Activated T-cell treated with anti-CD3 and anti-CD28 coated beads, Interleukin-2, amount 50 U/mL, for 72 hours (primary cell): Measurements from ENCODE around the gene FTHL17. TPM values are rescaled to one million over a fixed set of nuclear protein-coding genes. Genes with fewer than 3 reads are reported as not detected.

ENCODE experiments used
- ATAC-seq, 2 donors: fragments of 150-1000 bp; cut with Tn5 transposase; replicated peaks in 1 of 2; 2 replicates each; pipeline ENCODE4 v1.10.0; 2021; ENCODE audit warnings: moderate library complexity in 2 of 2, mild to moderate bottlenecking in 1 of 2
- DNase-seq, 2 donors: peaks; one replicate each; pipeline ENCODE4 v3.0.0; 2021 to 2022; ENCODE audit warnings: mixed read lengths in 1 of 2
- H3K27ac Mint-ChIP-seq: one replicate; pipeline ENCODE4 v1.8.0; 2022; ENCODE audit warnings: mild to moderate bottlenecking, moderate library complexity, mixed read lengths
- H3K27me3 Mint-ChIP-seq: one replicate; pipeline ENCODE4 v1.8.0; 2022; ENCODE audit warnings: low read depth, mixed read lengths
- H3K36me3 Mint-ChIP-seq, 2 donors: one replicate each; pipeline ENCODE4 v1.8.0; 2022; ENCODE audit warnings: mixed read lengths in 2 of 2, mild to moderate bottlenecking in 1 of 2; ENCODE audit not compliant: insufficient read depth in 2 of 2
- H3K4me1 Mint-ChIP-seq: one replicate; pipeline ENCODE4 v1.8.0; 2022; ENCODE audit warnings: low read depth, mixed read lengths
- H3K4me3 Mint-ChIP-seq, 2 donors: one replicate each; pipeline ENCODE4 v1.8.0; 2022; ENCODE audit warnings: mild to moderate bottlenecking in 2 of 2, mixed read lengths in 2 of 2, moderate library complexity in 2 of 2
- H3K9me3 Mint-ChIP-seq, 2 donors: one replicate each; pipeline ENCODE4 v1.8.0; 2022; ENCODE audit warnings: mixed read lengths in 2 of 2
- total RNA-seq, 2 donors: library from RNA; stranded (reverse); gene quantifications; one replicate each; pipeline ENCODE4 v1.2.3, GENCODE V29; 2022

Gene FTHL17
- not detected for total RNA-seq

GRCh38 chrX:31071725-31072124, at the start of gene FTHL17:
Gene FTHL17 (minus strand): TSS chrX:31072041. CDS start chrX:31071953, 88 bp downstream.
- Mint-ChIP-seq H3K9me3 (peaks cover 7% of the 10 kb centered on the region in 2 donors), H3K4me1 (peaks cover 19% of the 10 kb centered on the region), H3K4me3 (no peak within 1 kb of the TSS), H3K27ac (no peak within 1 kb of the TSS), H3K27me3 (peaks cover 9% of the 10 kb centered on the region), H3K36me3 (peaks cover 1 to 2% of the 10 kb centered on the region in 2 donors)
- DNase-seq (no peak), ATAC-seq (no peak)

GRCh38 chrX:31117266-31117665, 45.4 kb upstream of the FTHL17 start:
- Mint-ChIP-seq H3K36me3 (peaks cover 0 to 2% of the 10 kb centered on the region in 2 donors), H3K4me3 (no peak overlapping the region), H3K9me3 (peaks cover 3 to 4% of the 10 kb centered on the region in 2 donors), H3K4me1 (peaks cover 7% of the 10 kb centered on the region), H3K27me3 (peaks cover 29% of the 10 kb centered on the region), H3K27ac (no peak overlapping the region)
- DNase-seq (no peak), ATAC-seq (no peak)

DNA sequence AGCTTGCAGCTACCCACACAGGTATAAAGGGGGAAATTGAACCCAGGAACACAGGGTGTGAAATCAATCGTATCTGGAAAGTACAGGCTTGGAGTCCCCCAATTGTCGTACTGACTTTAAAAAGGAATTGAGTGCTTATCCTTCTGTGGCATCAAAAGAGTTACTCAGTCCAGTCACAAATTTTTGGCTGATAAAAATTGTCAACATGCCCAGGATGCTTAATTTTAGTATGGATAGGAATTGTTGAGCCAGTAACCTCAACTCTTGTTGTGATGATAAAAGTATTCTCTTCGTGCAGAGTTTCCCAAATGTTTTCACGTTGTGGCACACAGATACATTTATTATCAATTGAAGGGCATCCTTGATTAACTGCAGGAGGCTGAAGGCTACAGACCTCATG, 43.6 kb upstream of the FTHL17 start:
- no peak for DNase-seq
- H3K4me1 Mint-ChIP-seq, result peaks cover 8% of the 10 kb centered on the region
- H3K9me3 Mint-ChIP-seq, result peaks cover 3 to 4% of the 10 kb centered on the region in 2 donors
- H3K27me3 Mint-ChIP-seq, result peaks cover 37% of the 10 kb centered on the region
- no peak for ATAC-seq
- no peak overlapping the region for H3K4me3 Mint-ChIP-seq
- no peak overlapping the region for H3K27ac Mint-ChIP-seq
- peaks cover 0 to 2% of the 10 kb centered on the region in 2 donors for H3K36me3 Mint-ChIP-seq

GRCh38 chrX:31114858-31115257, 43.0 kb upstream of the FTHL17 start:
- Mint-ChIP-seq H3K9me3 (peaks cover 3 to 4% of the 10 kb centered on the region in 2 donors), H3K27me3 (peaks cover 37% of the 10 kb centered on the region), H3K36me3 (peaks cover 0 to 2% of the 10 kb centered on the region in 2 donors), H3K4me1 (peaks cover 8% of the 10 kb centered on the region), H3K4me3 (no peak overlapping the region), H3K27ac (no peak overlapping the region)
- ATAC-seq (no peak), DNase-seq (no peak)

DNA sequence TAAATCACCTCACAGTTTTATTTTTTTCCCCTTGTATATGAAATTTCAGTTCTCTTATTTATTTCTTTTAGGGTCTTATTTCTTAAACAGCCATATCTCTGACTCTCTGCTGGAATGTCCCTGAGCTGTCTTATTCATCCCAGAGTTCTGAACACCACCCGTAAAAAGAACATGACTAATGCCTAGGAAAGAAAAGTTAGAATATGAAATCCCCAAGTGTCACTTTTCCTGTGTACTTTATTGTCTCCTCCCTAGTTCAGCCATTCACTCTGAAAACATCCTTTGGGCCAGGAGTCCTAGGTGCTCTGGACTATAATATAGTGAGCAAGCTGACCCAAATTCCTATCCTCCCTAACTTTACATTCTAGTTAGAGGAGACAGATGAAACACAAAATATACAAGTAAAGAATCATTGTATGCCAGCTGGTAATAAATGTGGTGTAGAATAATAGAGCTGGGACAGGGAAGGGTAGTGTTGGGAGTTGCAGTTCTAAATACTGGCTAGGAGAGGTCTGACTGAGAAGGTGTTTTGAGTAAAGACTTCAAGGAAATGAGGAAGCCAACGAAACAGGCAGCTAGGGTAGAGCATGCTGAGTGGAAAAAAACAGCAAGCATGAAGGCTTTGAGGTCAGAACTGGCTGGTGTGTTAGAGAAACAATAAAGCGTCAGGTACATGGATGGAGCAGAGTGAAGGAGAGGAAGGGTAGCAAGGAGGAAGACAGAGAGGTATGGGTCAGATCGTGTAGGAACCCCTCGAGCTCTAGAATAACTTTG, 40.6 kb upstream of the FTHL17 start:
- Mint-ChIP-seq H3K27ac (no peak overlapping the region), H3K4me3 (peak overlapping the region in 1 of 2 donors; percentile 36), H3K9me3 (peaks cover 3 to 4% of the 10 kb centered on the region in 2 donors), H3K36me3 (peaks cover 0 to 2% of the 10 kb centered on the region in 2 donors), H3K4me1 (peaks cover 8% of the 10 kb centered on the region), H3K27me3 (peaks cover 37% of the 10 kb centered on the region)
- ATAC-seq (peak; percentile 62 to 65), DNase-seq (no peak)

GRCh38 chrX:31110657-31111056, 38.8 kb upstream of the FTHL17 start:
- Mint-ChIP-seq H3K27me3 (peaks cover 26% of the 10 kb centered on the region), H3K4me1 (peaks cover 8% of the 10 kb centered on the region), H3K9me3 (peaks cover 3 to 4% of the 10 kb centered on the region in 2 donors), H3K4me3 (no peak overlapping the region), H3K36me3 (peaks cover 0 to 2% of the 10 kb centered on the region in 2 donors), H3K27ac (no peak overlapping the region)
- ATAC-seq (no peak), DNase-seq (no peak)

GRCh38 chrX:31099536-31100090, 27.8 kb upstream of the FTHL17 start:
- peaks cover 58% of the 10 kb centered on the region for H3K27me3 Mint-ChIP-seq
- peak; percentile 67 to 81 for DNase-seq

GRCh38 chrX:31098079-31098478, 26.2 kb upstream of the FTHL17 start:
- no peak overlapping the region for H3K27ac Mint-ChIP-seq
- peaks cover 3 to 10% of the 10 kb centered on the region in 2 donors for H3K9me3 Mint-ChIP-seq
- DNase-seq (no peak), ATAC-seq (no peak)
- H3K27me3 Mint-ChIP-seq, result peaks cover 53% of the 10 kb centered on the region
- no peak overlapping the region for H3K4me3 Mint-ChIP-seq
- peaks cover 0 to 3% of the 10 kb centered on the region in 2 donors for H3K36me3 Mint-ChIP-seq
- H3K4me1 Mint-ChIP-seq, result peaks cover 32% of the 10 kb centered on the region

More at GRCh38 chrX:31099536-31100090, 27.8 kb upstream of the FTHL17 start:
- H3K4me3 Mint-ChIP-seq, result peak overlapping the region; percentile 18 to 43
- H3K36me3 Mint-ChIP-seq, result peaks cover 0 to 3% of the 10 kb centered on the region in 2 donors
- H3K9me3 Mint-ChIP-seq, result peaks cover 3 to 7% of the 10 kb centered on the region in 2 donors
- ATAC-seq, result peak; percentile 93 to 94
- peak overlapping the region; percentile 51 for H3K27ac Mint-ChIP-seq
- peaks cover 25% of the 10 kb centered on the region for H3K4me1 Mint-ChIP-seq

GRCh38 chrX:31093639-31093975, 21.8 kb upstream of the FTHL17 start:
- DNase-seq (no peak), ATAC-seq (peak in 1 of 2 donors; percentile 29)
- Mint-ChIP-seq H3K36me3 (peaks cover 0 to 3% of the 10 kb centered on the region in 2 donors), H3K27me3 (peaks cover 37% of the 10 kb centered on the region), H3K4me1 (peaks cover 24% of the 10 kb centered on the region), H3K27ac (no peak overlapping the region), H3K9me3 (peaks cover 3 to 9% of the 10 kb centered on the region in 2 donors), H3K4me3 (no peak overlapping the region)

- DNase-seq, result no peak
- Mint-ChIP-seq H3K9me3 (peaks cover 3 to 7% of the 10 kb centered on the region in 2 donors), H3K4me1 (peaks cover 23% of the 10 kb centered on the region), H3K27me3 (peaks cover 36% of the 10 kb centered on the region), H3K36me3 (peaks cover 0 to 3% of the 10 kb centered on the region in 2 donors), H3K4me3 (peak overlapping the region; percentile 32 to 65), H3K27ac (no peak overlapping the region)
- ATAC-seq, result peak; percentile 64 to 71
Observed at GRCh38 chrX:31092970-31093638, 21.3 kb upstream of the FTHL17 start.

- Mint-ChIP-seq H3K36me3 (peaks cover 0 to 3% of the 10 kb centered on the region in 2 donors), H3K4me3 (peak overlapping the region; percentile 17 to 65), H3K9me3 (peaks cover 3 to 7% of the 10 kb centered on the region in 2 donors), H3K27ac (no peak overlapping the region), H3K4me1 (peaks cover 23% of the 10 kb centered on the region), H3K27me3 (peaks cover 30% of the 10 kb centered on the region)
- DNase-seq (no peak), ATAC-seq (peak in 1 of 2 donors; percentile 6)
Observed at GRCh38 chrX:31092476-31092875, 20.6 kb upstream of the FTHL17 start.

- Mint-ChIP-seq H3K4me1 (peaks cover 23% of the 10 kb centered on the region), H3K4me3 (peak overlapping the region in 1 of 2 donors; percentile 39), H3K36me3 (peaks cover 0 to 2% of the 10 kb centered on the region in 2 donors), H3K27me3 (peaks cover 29% of the 10 kb centered on the region), H3K9me3 (peaks cover under 1 to 7% of the 10 kb centered on the region in 2 donors), H3K27ac (no peak overlapping the region)
- ATAC-seq, result peak; percentile 64 to 72
- no peak for DNase-seq
Observed at GRCh38 chrX:31091819-31092218, 20.0 kb upstream of the FTHL17 start.

DNA sequence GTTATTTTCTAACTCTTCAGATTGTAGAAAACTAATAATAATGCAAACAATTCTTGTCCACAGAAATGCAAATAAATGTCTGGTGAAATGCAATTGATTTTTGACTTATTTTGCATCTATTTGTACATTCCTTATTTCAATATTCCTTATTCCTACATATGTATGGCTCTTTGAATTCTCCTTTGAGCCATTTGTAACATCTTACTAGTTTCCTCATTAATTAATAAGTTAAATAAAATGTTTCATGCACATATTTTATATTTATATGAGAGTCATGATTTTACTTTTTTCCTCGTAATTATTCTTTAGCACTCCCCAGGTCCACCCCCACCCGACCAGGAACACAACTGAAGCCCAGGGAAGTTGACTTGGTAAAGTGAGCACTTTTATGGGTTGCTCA, 2.7 kb upstream of the FTHL17 start:
- H3K36me3 Mint-ChIP-seq, result peaks cover 1 to 2% of the 10 kb centered on the region in 2 donors
- no peak overlapping the region for H3K4me3 Mint-ChIP-seq
- DNase-seq (no peak), ATAC-seq (no peak)
- peaks cover 7% of the 10 kb centered on the region in 2 donors for H3K9me3 Mint-ChIP-seq
- peaks cover 12% of the 10 kb centered on the region for H3K4me1 Mint-ChIP-seq
- H3K27ac Mint-ChIP-seq, result no peak overlapping the region
- H3K27me3 Mint-ChIP-seq, result peaks cover 2% of the 10 kb centered on the region
